Measurements from ENCODE around the gene FCRL4. TPM values are rescaled to one million over a fixed set of nuclear protein-coding genes. Genes with fewer than 3 reads are reported as not detected.

Gene FCRL4
- total RNA-seq (ENCODE audit: low replicate concordance): not detected in 2 replicates

DNA sequence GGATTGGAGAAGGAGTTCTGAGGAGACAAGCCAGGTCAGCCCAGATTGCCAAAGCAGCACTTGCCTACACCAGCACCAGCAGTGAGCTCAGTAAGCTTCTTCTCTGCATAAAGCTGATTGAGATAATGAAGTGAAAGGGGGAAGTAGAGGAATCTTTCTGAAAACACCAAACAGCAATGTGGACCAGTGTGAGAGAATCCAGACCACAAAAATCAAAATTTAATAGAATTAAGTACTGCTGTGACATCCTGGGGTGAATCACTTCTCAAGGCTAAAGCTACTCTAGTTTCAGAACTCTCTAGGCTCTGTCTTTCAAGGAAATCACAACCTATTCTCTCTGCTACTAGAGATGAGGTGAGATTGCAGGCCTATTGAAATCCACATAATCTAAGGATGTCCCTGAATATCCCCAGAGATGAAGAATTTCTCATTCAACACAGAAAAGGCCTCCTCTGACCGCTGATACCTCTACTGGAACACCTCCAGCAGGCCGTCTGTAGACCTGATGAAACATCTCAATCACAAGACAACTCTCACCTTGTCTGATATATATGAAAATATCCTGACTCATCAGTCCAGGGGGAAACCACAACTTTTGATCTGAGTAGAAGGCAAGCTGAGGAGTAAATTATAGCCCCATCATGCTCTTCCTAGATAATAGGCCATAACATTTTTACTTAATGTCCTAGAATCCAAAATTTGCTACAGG lies at the start of gene FCRL4:
Gene FCRL4, minus strand, starts transcription at position 127 of the 709 bp plus-strand sequence. CDS start 141 bp downstream, outside the sequence.
- no peaks in the 10 kb centered on the region for H3K9me3 ChIP-seq (ENCODE audit: low read depth)
- no peaks in the 10 kb centered on the region for H3K36me3 ChIP-seq
- H3K9ac ChIP-seq: no peak within 1 kb of the TSS
- no peak within 1 kb of the TSS for H2AFZ ChIP-seq (replicated peaks)
- H3K27ac ChIP-seq: no peak within 1 kb of the TSS
- H3K4me3 ChIP-seq: no peak within 1 kb of the TSS
- no peaks in the 10 kb centered on the region for H3K4me1 ChIP-seq
- no peaks in the 10 kb centered on the region for H3K4me1 Mint-ChIP-seq
- no peaks in the 10 kb centered on the region for H3K27me3 Mint-ChIP-seq (ENCODE audit: insufficient read depth, low read depth)
- DNase-seq (ENCODE audit: low spot score): no peak
- no peak within 1 kb of the TSS for H3K27ac Mint-ChIP-seq
- no peak within 1 kb of the TSS for H3K4me3 Mint-ChIP-seq
- H3K9me3 Mint-ChIP-seq: no peaks in the 10 kb centered on the region
- TF ChIP-seq, protein P1, sequence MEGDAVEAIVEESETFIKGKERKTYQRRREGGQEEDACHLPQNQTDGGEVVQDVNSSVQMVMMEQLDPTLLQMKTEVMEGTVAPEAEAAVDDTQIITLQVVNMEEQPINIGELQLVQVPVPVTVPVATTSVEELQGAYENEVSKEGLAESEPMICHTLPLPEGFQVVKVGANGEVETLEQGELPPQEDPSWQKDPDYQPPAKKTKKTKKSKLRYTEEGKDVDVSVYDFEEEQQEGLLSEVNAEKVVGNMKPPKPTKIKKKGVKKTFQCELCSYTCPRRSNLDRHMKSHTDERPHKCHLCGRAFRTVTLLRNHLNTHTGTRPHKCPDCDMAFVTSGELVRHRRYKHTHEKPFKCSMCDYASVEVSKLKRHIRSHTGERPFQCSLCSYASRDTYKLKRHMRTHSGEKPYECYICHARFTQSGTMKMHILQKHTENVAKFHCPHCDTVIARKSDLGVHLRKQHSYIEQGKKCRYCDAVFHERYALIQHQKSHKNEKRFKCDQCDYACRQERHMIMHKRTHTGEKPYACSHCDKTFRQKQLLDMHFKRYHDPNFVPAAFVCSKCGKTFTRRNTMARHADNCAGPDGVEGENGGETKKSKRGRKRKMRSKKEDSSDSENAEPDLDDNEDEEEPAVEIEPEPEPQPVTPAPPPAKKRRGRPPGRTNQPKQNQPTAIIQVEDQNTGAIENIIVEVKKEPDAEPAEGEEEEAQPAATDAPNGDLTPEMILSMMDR (IDR thresholded peaks at IDR 0.05): no peak
- TF ChIP-seq EZH2 (IDR thresholded peaks at IDR 0.05) (no peak), EZH2phosphoT487 (IDR thresholded peaks at IDR 0.05) (no peak)
- no peaks in the 10 kb centered on the region for H3F3A ChIP-seq (ENCODE audit: low read depth)
- no peaks in the 10 kb centered on the region for H4K20me1 ChIP-seq (ENCODE audit: low read depth)
- no peaks in the 10 kb centered on the region for H3K36me3 Mint-ChIP-seq
- no peaks in the 10 kb centered on the region for H3K27me3 ChIP-seq
- no peaks in the 10 kb centered on the region for H3K79me2 ChIP-seq (ENCODE audit: low read depth)
- no peak within 1 kb of the TSS for H3K4me2 ChIP-seq

DNA sequence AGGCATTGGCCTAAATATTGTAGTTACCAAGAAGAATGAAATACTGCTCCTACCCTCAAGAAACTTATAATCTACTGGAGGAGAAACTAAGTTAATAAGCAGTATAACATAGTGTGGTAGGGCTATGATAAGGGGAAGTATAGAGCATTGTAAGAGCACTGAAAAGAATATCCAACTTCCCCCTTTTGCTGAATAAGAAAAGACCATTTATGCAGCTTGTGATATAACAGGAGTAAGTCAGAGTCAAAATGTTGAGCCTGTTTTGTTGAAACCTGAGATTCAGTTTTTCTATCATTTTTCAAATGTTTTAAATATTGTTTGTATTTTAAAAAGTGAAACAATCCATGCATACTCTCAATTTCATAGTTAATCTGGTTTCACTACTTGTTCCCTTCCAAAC lies 48.3 kb upstream of the FCRL4 start:
- Mint-ChIP-seq H3K9me3 (no peaks in the 10 kb centered on the region), H3K4me1 (no peaks in the 10 kb centered on the region), H3K36me3 (no peaks in the 10 kb centered on the region), H3K27me3 (ENCODE audit: insufficient read depth, low read depth) (no peaks in the 10 kb centered on the region), H3K4me3 (no peak overlapping the region), H3K27ac (no peak overlapping the region)
- H4K20me1 ChIP-seq (ENCODE audit: low read depth): no peaks in the 10 kb centered on the region
- no peak overlapping the region for H3K4me3 ChIP-seq
- no peaks in the 10 kb centered on the region for H3F3A ChIP-seq (ENCODE audit: low read depth)
- no peak for DNase-seq (ENCODE audit: low spot score)
- no peak overlapping the region for H2AFZ ChIP-seq (replicated peaks)
- no peak overlapping the region for H3K27ac ChIP-seq
- no peaks in the 10 kb centered on the region for H3K4me1 ChIP-seq
- no peaks in the 10 kb centered on the region for H3K79me2 ChIP-seq (ENCODE audit: low read depth)
- no peak overlapping the region for H3K4me2 ChIP-seq
- H3K27me3 ChIP-seq: no peaks in the 10 kb centered on the region
- no peak overlapping the region for H3K9ac ChIP-seq
- no peaks in the 10 kb centered on the region for H3K36me3 ChIP-seq
- TF ChIP-seq EZH2phosphoT487 (IDR thresholded peaks at IDR 0.05) (no peak), EZH2 (IDR thresholded peaks at IDR 0.05) (no peak)
- TF ChIP-seq, protein P1 (IDR thresholded peaks at IDR 0.05): no peak
- H3K9me3 ChIP-seq (ENCODE audit: low read depth): no peaks in the 10 kb centered on the region

DNA sequence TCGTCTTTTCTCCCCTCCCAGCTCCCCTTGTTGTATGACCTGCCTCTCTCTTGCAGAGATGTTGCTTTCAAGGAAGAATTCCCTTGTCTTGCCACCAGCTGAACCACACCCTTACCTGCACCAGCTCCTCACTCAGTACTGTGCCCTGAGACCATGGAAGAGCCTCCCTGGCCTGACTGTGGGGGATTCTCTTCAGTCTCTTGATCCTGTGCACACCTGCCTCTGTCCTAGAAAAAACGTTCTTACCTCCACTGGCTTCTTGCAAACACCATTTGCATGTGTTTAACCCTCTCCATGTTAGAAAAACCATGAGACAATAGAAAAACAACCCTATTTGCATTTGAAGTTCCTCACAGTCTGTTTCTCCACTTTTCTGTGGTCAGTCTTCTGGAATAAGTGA lies 43.3 kb upstream of the FCRL4 start:
- no peak for DNase-seq (ENCODE audit: low spot score)

More for the DNA sequence above, 43.3 kb upstream of the FCRL4 start:
- no peak overlapping the region for H3K4me2 ChIP-seq
- no peaks in the 10 kb centered on the region for H4K20me1 ChIP-seq (ENCODE audit: low read depth)
- no peak overlapping the region for H3K4me3 ChIP-seq
- no peaks in the 10 kb centered on the region for H3K27me3 ChIP-seq
- Mint-ChIP-seq H3K27ac (no peak overlapping the region), H3K4me3 (no peak overlapping the region), H3K4me1 (no peaks in the 10 kb centered on the region), H3K36me3 (no peaks in the 10 kb centered on the region), H3K27me3 (ENCODE audit: insufficient read depth, low read depth) (peaks cover 2% of the 10 kb centered on the region), H3K9me3 (no peaks in the 10 kb centered on the region)
- H3K9ac ChIP-seq: no peak overlapping the region
- TF ChIP-seq EZH2 (IDR thresholded peaks at IDR 0.05) (no peak), EZH2phosphoT487 (IDR thresholded peaks at IDR 0.05) (no peak)
- TF ChIP-seq, protein P1 (IDR thresholded peaks at IDR 0.05): no peak
- no peaks in the 10 kb centered on the region for H3K4me1 ChIP-seq
- H3K27ac ChIP-seq: no peak overlapping the region
- no peaks in the 10 kb centered on the region for H3K9me3 ChIP-seq (ENCODE audit: low read depth)
- H2AFZ ChIP-seq (replicated peaks): no peak overlapping the region
- H3F3A ChIP-seq (ENCODE audit: low read depth): no peaks in the 10 kb centered on the region
- H3K79me2 ChIP-seq (ENCODE audit: low read depth): no peaks in the 10 kb centered on the region
- no peaks in the 10 kb centered on the region for H3K36me3 ChIP-seq
